ENCODE data around the gene SCGB1C1. TPM values are rescaled to one million over a fixed set of nuclear protein-coding genes. Genes with fewer than 3 reads are reported as not detected.
A peak's percentile ranks its signal among the peaks of the same experiment; 100 is the strongest.

The SCGB1C1 gene
- total and polyA plus RNA-seq, 9 of the 15 experiments (the other 6 are each of a cell fraction or from before 2014, with no cell fraction given), result not detected

DNA sequence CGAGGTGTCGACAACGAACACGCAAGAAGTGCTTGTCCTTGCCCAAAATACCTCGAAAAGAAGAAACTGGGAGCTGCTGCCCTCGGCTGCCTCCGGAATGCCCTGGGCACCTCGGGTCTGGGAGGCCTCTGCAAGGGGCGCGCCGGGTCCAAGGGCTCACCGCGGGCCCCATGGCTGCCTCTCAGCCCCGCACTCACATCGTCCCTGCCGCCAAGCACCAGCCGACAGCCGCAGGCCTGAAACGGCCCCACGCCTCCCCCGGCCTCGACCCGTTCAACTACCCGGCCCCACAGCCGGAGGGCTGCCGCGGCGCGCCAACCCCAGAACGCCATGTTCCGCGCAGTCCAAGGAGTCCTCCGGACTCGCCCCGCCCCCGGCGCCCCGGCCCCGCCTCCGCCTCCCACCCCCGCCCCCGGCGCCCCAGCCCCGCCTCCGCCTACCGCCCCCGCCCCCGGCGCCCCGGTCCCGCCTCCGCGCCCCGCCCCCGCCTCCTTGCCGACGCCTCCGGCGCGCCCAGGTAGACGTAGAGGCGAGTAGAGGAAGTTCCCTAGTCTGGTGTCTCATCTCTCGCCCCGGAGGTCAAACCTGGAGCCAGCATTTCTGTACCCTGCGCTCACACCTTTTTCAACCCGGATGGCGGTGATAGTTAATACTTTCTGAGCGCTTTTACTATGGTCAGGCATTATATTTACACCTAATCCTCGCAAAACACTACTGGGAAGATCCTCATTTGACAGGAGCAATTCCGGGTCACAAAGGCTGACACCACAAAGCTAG lies 43.3 kb downstream of the SCGB1C1 start, which contains the start of gene SIRT3 (continued):
- TF ChIP-seq, protein P1, sequence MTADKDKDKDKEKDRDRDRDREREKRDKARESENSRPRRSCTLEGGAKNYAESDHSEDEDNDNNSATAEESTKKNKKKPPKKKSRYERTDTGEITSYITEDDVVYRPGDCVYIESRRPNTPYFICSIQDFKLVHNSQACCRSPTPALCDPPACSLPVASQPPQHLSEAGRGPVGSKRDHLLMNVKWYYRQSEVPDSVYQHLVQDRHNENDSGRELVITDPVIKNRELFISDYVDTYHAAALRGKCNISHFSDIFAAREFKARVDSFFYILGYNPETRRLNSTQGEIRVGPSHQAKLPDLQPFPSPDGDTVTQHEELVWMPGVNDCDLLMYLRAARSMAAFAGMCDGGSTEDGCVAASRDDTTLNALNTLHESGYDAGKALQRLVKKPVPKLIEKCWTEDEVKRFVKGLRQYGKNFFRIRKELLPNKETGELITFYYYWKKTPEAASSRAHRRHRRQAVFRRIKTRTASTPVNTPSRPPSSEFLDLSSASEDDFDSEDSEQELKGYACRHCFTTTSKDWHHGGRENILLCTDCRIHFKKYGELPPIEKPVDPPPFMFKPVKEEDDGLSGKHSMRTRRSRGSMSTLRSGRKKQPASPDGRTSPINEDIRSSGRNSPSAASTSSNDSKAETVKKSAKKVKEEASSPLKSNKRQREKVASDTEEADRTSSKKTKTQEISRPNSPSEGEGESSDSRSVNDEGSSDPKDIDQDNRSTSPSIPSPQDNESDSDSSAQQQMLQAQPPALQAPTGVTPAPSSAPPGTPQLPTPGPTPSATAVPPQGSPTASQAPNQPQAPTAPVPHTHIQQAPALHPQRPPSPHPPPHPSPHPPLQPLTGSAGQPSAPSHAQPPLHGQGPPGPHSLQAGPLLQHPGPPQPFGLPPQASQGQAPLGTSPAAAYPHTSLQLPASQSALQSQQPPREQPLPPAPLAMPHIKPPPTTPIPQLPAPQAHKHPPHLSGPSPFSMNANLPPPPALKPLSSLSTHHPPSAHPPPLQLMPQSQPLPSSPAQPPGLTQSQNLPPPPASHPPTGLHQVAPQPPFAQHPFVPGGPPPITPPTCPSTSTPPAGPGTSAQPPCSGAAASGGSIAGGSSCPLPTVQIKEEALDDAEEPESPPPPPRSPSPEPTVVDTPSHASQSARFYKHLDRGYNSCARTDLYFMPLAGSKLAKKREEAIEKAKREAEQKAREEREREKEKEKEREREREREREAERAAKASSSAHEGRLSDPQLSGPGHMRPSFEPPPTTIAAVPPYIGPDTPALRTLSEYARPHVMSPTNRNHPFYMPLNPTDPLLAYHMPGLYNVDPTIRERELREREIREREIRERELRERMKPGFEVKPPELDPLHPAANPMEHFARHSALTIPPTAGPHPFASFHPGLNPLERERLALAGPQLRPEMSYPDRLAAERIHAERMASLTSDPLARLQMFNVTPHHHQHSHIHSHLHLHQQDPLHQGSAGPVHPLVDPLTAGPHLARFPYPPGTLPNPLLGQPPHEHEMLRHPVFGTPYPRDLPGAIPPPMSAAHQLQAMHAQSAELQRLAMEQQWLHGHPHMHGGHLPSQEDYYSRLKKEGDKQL (CRISPR knock-in tag; IDR thresholded peaks at IDR 0.05; ENCODE audit: borderline replicate concordance), result no peak
- TF ChIP-seq ZNF57 (CRISPR knock-in tag; IDR thresholded peaks at IDR 0.05) (no peak), CBFA2T2 (conservative IDR thresholded peaks at IDR 0.05) (no peak), DMBX1 (CRISPR knock-in tag; IDR thresholded peaks at IDR 0.05; ENCODE audit: borderline replicate concordance) (0 out of 2 replicates have a peak, but pooled peaks have one; percentile 34), ZNF41 (CRISPR knock-in tag; conservative IDR thresholded peaks at IDR 0.05) (no peak), JUNB (CRISPR knock-in tag; conservative IDR thresholded peaks at IDR 0.05) (no peak), NONO (IDR thresholded peaks at IDR 0.05; ENCODE audit: low read depth in 2 of 2, low read length in 1 of 2) (peak in 1 of 2 experiments; percentile 74; a peak in 2 of 4 replicates), POLR2G (IDR thresholded peaks at IDR 0.05; ENCODE audit: low read depth, low read length) (peak; percentile 81), ZNF174 (CRISPR knock-in tag; IDR thresholded peaks at IDR 0.05) (no peak)
- TF ChIP-seq, protein P2, sequence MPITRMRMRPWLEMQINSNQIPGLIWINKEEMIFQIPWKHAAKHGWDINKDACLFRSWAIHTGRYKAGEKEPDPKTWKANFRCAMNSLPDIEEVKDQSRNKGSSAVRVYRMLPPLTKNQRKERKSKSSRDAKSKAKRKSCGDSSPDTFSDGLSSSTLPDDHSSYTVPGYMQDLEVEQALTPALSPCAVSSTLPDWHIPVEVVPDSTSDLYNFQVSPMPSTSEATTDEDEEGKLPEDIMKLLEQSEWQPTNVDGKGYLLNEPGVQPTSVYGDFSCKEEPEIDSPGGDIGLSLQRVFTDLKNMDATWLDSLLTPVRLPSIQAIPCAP (CRISPR knock-in tag; IDR thresholded peaks at IDR 0.05; ENCODE audit: borderline replicate concordance), result no peak
- TF ChIP-seq, protein P3, sequence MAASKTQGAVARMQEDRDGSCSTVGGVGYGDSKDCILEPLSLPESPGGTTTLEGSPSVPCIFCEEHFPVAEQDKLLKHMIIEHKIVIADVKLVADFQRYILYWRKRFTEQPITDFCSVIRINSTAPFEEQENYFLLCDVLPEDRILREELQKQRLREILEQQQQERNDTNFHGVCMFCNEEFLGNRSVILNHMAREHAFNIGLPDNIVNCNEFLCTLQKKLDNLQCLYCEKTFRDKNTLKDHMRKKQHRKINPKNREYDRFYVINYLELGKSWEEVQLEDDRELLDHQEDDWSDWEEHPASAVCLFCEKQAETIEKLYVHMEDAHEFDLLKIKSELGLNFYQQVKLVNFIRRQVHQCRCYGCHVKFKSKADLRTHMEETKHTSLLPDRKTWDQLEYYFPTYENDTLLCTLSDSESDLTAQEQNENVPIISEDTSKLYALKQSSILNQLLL (CRISPR knock-in tag; IDR thresholded peaks at IDR 0.05; ENCODE audit: borderline replicate concordance), result no peak
- TF ChIP-seq, protein P4, sequence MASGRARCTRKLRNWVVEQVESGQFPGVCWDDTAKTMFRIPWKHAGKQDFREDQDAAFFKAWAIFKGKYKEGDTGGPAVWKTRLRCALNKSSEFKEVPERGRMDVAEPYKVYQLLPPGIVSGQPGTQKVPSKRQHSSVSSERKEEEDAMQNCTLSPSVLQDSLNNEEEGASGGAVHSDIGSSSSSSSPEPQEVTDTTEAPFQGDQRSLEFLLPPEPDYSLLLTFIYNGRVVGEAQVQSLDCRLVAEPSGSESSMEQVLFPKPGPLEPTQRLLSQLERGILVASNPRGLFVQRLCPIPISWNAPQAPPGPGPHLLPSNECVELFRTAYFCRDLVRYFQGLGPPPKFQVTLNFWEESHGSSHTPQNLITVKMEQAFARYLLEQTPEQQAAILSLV (tag; IDR thresholded peaks at IDR 0.05), result no peak
- TF ChIP-seq, protein P5, sequence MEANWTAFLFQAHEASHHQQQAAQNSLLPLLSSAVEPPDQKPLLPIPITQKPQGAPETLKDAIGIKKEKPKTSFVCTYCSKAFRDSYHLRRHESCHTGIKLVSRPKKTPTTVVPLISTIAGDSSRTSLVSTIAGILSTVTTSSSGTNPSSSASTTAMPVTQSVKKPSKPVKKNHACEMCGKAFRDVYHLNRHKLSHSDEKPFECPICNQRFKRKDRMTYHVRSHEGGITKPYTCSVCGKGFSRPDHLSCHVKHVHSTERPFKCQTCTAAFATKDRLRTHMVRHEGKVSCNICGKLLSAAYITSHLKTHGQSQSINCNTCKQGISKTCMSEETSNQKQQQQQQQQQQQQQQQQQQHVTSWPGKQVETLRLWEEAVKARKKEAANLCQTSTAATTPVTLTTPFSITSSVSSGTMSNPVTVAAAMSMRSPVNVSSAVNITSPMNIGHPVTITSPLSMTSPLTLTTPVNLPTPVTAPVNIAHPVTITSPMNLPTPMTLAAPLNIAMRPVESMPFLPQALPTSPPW (CRISPR knock-in tag; IDR thresholded peaks at IDR 0.05), result peak; percentile 96
- TF ChIP-seq, protein P6, sequence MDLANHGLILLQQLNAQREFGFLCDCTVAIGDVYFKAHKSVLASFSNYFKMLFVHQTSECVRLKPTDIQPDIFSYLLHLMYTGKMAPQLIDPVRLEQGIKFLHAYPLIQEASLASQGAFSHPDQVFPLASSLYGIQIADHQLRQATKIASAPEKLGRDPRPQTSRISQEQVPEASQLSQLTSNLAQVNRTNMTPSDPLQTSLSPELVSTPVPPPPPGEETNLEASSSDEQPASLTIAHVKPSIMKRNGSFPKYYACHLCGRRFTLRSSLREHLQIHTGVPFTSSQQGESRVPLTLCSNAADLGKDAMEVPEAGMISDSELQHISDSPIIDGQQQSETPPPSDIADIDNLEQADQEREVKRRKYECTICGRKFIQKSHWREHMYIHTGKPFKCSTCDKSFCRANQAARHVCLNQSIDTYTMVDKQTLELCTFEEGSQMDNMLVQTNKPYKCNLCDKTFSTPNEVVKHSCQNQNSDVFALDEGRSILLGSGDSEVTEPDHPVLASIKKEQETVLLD (IDR thresholded peaks at IDR 0.05), result no peak

Data from K562 (cell line).